MV-4-11 (cell line): ENCODE measurements around the gene PLPP2.

ENCODE experiments used
- DNase-seq: peaks from one replicate; lab custom pipeline; 2025; lab: John Stamatoyannopoulos, UW

Gene PLPP2

GRCh38 chr19:315811-316210 lies 24.6 kb upstream of the PLPP2 start:
- no peak for DNase-seq

- no peak for DNase-seq
Measured at GRCh38 chr19:313988-314815, 23.0 kb upstream of the PLPP2 start.

GRCh38 chr19:313169-313987 lies 22.2 kb upstream of the PLPP2 start:
- no peak for DNase-seq

- DNase-seq: no peak
Measured at GRCh38 chr19:311813-312261, 20.6 kb upstream of the PLPP2 start.

- no peak for DNase-seq
Measured at GRCh38 chr19:310781-311496, 19.7 kb upstream of the PLPP2 start.

GRCh38 chr19:310141-310651 lies 19.0 kb upstream of the PLPP2 start:
- DNase-seq: no peak

GRCh38 chr19:309206-309565 lies 18.0 kb upstream of the PLPP2 start:
- no peak for DNase-seq

- no peak for DNase-seq
Measured at GRCh38 chr19:308471-309205, 17.4 kb upstream of the PLPP2 start.

- no peak for DNase-seq
Measured at GRCh38 chr19:307793-308420, 16.7 kb upstream of the PLPP2 start.

GRCh38 chr19:307111-307531 lies 15.9 kb upstream of the PLPP2 start:
- DNase-seq: no peak

- DNase-seq: no peak
Measured at GRCh38 chr19:306151-306900, 15.1 kb upstream of the PLPP2 start.

GRCh38 chr19:305240-306150 lies 14.3 kb upstream of the PLPP2 start:
- no peak for DNase-seq

- DNase-seq: peak; percentile 72
Measured at GRCh38 chr19:296476-297225, 5.4 kb upstream of the PLPP2 start.

- DNase-seq: no peak
Measured at GRCh38 chr19:295687-296370, 4.6 kb upstream of the PLPP2 start.

GRCh38 chr19:294946-295686 lies 3.9 kb upstream of the PLPP2 start:
- no peak for DNase-seq

- no peak for DNase-seq
Measured at GRCh38 chr19:294341-294945, 3.2 kb upstream of the PLPP2 start.
